Natural killer cell (primary cell): ENCODE data around the gene NFILZ. TPM values are rescaled to one million over a fixed set of nuclear protein-coding genes. Genes with fewer than 3 reads are reported as not detected.

Experiments used
- ATAC-seq, 3 donors: fragments of 150-1000 bp in 2 of 3; fragments of 200-7000 bp in 1 of 3; cut with Tn5 transposase; 1 replicate in 1 of 3; 2 replicates in 2 of 3; pipeline ENCODE4 v1.10.0; 2021; ENCODE audit warnings: mild to moderate bottlenecking in 2 of 3, moderate library complexity in 2 of 3
- DNase-seq, 2 donors: peaks; one replicate each; pipeline versions ENCODE4 v3.0.0 to v3.0.0-alpha.2; 2013 to 2021; ENCODE audit warnings: mixed read lengths in 1 of 2
- H3K27ac ChIP-seq: one replicate; pipeline ENCODE4 v1.5.1; 2013; ENCODE audit warnings: mild to moderate bottlenecking, low read length
- H3K27me3 ChIP-seq: one replicate; pipeline ENCODE4 v1.6.1; 2013; ENCODE audit warnings: low read length; ENCODE audit not compliant: control insufficient read depth, insufficient read depth
- H3K36me3 ChIP-seq: one replicate; pipeline ENCODE4 v1.6.1; 2013; ENCODE audit warnings: low read length; ENCODE audit not compliant: control insufficient read depth, insufficient read depth
- H3K4me1 ChIP-seq: one replicate; pipeline ENCODE4 v1.6.1; 2013; ENCODE audit warnings: low read length; ENCODE audit not compliant: control insufficient read depth, insufficient read depth
- H3K4me3 ChIP-seq: one replicate; pipeline ENCODE4 v1.5.1; 2013; ENCODE audit warnings: low read length
- H3K9me3 ChIP-seq: one replicate; pipeline ENCODE4 v1.6.1; 2013; ENCODE audit warnings: low read length; ENCODE audit not compliant: control insufficient read depth, insufficient read depth
- H3K27ac Mint-ChIP-seq, 2 donors: one replicate each; pipeline ENCODE4 v1.8.0; 2022; ENCODE audit warnings: mild to moderate bottlenecking in 2 of 2, mixed read lengths in 2 of 2, moderate library complexity in 1 of 2
- H3K27me3 Mint-ChIP-seq, 2 donors: one replicate each; pipeline ENCODE4 v1.8.0; 2022; ENCODE audit warnings: low read depth in 2 of 2, mixed read lengths in 2 of 2
- H3K36me3 Mint-ChIP-seq: one replicate; pipeline ENCODE4 v1.8.0; 2022; ENCODE audit warnings: mixed read lengths
- H3K4me1 Mint-ChIP-seq, 2 donors: one replicate each; pipeline ENCODE4 v1.8.0; 2022; ENCODE audit warnings: mixed read lengths in 2 of 2
- H3K4me3 Mint-ChIP-seq: one replicate; pipeline ENCODE4 v1.8.0; 2022; ENCODE audit warnings: mild to moderate bottlenecking, moderate library complexity, mixed read lengths
- H3K9me3 Mint-ChIP-seq, 2 donors: one replicate each; pipeline ENCODE4 v1.8.0; 2022; ENCODE audit warnings: mixed read lengths in 2 of 2
- WGBS: methylation state at CpG from one replicate; pipeline ENCODE4 v1.1.7; 2013; ENCODE audit warnings: missing lambda C conversion rate; ENCODE audit not compliant: insufficient coverage; 5-methylcytosine and 5-hydroxymethylcytosine counted together
- intact Hi-C: fragments of 100-400 bp; cut with micrococcal nuclease; formaldehyde crosslinking; loops from one replicate; pipeline ENCODE4 v1.14.2; 2022
- total RNA-seq, 4 donors: library from RNA; stranded (reverse); fragments of 120-200 nt in 1 of 4; gene quantifications; one replicate each; pipeline versions ENCODE4 v1.2.3 to v1.2.4, GENCODE V29; 2013 to 2022
- TF ChIP-seq, protein P1 (sequence below): fragments of 200-600 bp; IDR thresholded peaks from one replicate; pipeline ENCODE4 v1.8.0; 2022; ENCODE audit warnings: antibody characterized with exemption

The NFILZ gene
- total RNA-seq, 3 donors from 2014 or later (not counting 1 experiment from before 2014, with no cell fraction given) = not detected

- H3K4me3 Mint-ChIP-seq = peak overlapping the region; percentile 74
- H3K36me3 Mint-ChIP-seq = no peaks in the 10 kb centered on the region
- ATAC-seq = no peak
These were observed 36.5 kb downstream of the NFILZ start for GRCh38 chr19:8666814-8667405.

DNA sequence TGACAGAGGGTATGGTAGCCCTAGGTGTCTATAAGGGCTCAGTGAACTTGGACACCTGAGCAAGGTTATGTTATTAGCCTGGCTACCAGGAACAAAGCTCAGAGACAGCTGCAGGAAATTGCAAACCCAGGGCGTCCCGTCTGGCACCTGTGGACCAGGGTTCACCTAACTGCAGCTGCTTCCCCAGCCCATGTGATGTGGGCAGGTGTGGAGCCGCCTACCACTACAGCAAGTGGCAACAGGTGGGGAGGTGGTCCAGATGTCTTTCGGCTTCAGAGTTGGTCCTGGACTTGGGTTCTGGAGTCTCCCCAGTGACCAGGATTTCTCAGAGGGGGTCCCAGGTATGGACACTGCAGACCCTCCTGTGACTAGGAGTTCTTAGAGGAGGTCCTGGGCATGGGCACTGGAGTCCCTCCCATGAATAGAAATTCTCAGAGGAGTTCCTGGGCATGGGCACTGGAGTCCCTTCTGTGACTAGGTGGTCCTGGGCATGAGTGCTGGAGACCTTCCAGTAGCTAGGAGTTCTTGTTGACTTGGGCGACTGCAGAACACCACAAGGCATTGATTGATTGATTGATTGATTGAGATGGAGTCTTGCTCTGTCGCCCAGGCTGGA lies 43.0 kb downstream of the NFILZ start:
- no peak overlapping the region for H3K27ac Mint-ChIP-seq
- ATAC-seq (no peak), DNase-seq (no peak)
- H3K27ac ChIP-seq = no peak overlapping the region
- H3K9me3 Mint-ChIP-seq = peaks cover 8 to 11% of the 10 kb centered on the region in 2 donors
- H3K36me3 ChIP-seq = no peaks in the 10 kb centered on the region
- H3K9me3 ChIP-seq = no peaks in the 10 kb centered on the region
- no peaks in the 10 kb centered on the region for H3K36me3 Mint-ChIP-seq
- intact Hi-C loops = no loop called here
- H3K27me3 Mint-ChIP-seq = peaks cover 0 to 8% of the 10 kb centered on the region in 2 donors
- peak overlapping the region; percentile 49 for H3K4me3 Mint-ChIP-seq
- H3K4me1 Mint-ChIP-seq = peaks cover 27 to 54% of the 10 kb centered on the region in 2 donors
- TF ChIP-seq, protein P1, sequence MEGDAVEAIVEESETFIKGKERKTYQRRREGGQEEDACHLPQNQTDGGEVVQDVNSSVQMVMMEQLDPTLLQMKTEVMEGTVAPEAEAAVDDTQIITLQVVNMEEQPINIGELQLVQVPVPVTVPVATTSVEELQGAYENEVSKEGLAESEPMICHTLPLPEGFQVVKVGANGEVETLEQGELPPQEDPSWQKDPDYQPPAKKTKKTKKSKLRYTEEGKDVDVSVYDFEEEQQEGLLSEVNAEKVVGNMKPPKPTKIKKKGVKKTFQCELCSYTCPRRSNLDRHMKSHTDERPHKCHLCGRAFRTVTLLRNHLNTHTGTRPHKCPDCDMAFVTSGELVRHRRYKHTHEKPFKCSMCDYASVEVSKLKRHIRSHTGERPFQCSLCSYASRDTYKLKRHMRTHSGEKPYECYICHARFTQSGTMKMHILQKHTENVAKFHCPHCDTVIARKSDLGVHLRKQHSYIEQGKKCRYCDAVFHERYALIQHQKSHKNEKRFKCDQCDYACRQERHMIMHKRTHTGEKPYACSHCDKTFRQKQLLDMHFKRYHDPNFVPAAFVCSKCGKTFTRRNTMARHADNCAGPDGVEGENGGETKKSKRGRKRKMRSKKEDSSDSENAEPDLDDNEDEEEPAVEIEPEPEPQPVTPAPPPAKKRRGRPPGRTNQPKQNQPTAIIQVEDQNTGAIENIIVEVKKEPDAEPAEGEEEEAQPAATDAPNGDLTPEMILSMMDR = no peak
- no peaks in the 10 kb centered on the region for H3K27me3 ChIP-seq
- peaks cover 53% of the 10 kb centered on the region for H3K4me1 ChIP-seq
- H3K4me3 ChIP-seq = no peak overlapping the region
- 62% methylated on average over 6 of the region's 6 CpGs for WGBS

More at GRCh38 chr19:8666814-8667405, 36.5 kb downstream of the NFILZ start:
- 24% methylated on average over 7 of the region's 9 CpGs for WGBS
- H3K27ac ChIP-seq = peak overlapping the region; percentile 41
- H3K4me1 ChIP-seq = peaks cover 98% of the 10 kb centered on the region
- H3K27me3 ChIP-seq = no peaks in the 10 kb centered on the region
- DNase-seq = no peak
- H3K36me3 ChIP-seq = no peaks in the 10 kb centered on the region
- Mint-ChIP-seq H3K9me3 (no peaks in the 10 kb centered on the region), H3K27me3 (no peaks in the 10 kb centered on the region), H3K27ac (peak overlapping the region; percentile 81 to 86), H3K4me1 (peaks cover 70 to 89% of the 10 kb centered on the region in 2 donors)
- no peaks in the 10 kb centered on the region for H3K9me3 ChIP-seq
- TF ChIP-seq, protein P1 = no peak
- intact Hi-C loops = no loop called here
- H3K4me3 ChIP-seq = no peak overlapping the region

DNA sequence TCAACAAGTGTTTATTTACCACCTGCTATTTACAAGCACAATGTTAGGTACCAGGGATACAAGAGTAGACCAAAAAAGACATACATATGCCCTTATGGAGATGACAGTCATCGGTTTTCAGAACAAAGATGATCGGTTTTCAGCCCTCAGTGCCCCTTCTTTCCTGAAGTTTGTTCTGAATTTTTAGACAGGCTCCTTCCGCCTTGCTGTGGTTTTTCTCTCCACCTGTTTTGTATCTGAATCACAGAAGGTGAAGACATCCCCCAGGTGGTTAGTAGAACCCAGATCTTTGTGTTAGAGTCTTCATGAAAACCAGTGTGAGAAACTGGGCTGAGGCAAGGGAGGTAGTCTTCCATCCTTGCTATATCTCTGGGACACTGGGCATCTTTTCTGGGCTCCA lies 44.6 kb downstream of the NFILZ start:
- intact Hi-C loops = no loop called here
- no peaks in the 10 kb centered on the region for H3K36me3 Mint-ChIP-seq

More for the DNA sequence above, 44.6 kb downstream of the NFILZ start:
- Mint-ChIP-seq H3K27me3 (peaks cover 0 to 8% of the 10 kb centered on the region in 2 donors), H3K9me3 (peaks cover 11 to 14% of the 10 kb centered on the region in 2 donors), H3K4me3 (no peak overlapping the region), H3K4me1 (peaks cover 13 to 44% of the 10 kb centered on the region in 2 donors), H3K27ac (no peak overlapping the region)
- ATAC-seq (no peak), DNase-seq (no peak)
- WGBS = 46% methylated on average over 3 of the region's 3 CpGs
- Histone ChIP-seq H3K9me3 (no peaks in the 10 kb centered on the region), H3K27ac (no peak overlapping the region), H3K36me3 (no peaks in the 10 kb centered on the region), H3K4me3 (no peak overlapping the region), H3K27me3 (no peaks in the 10 kb centered on the region), H3K4me1 (peaks cover 36% of the 10 kb centered on the region)
- TF ChIP-seq, protein P1 = no peak
